Neuronal stem cell (in vitro differentiated cells): Measurements from ENCODE around the gene MTFR2.

Source experiments
- DNase-seq: peaks from one replicate; pipeline ENCODE4 v3.0.0-alpha.2; 2013; ENCODE audit warnings: low spot score
- H2AFZ ChIP-seq: one replicate; pipeline ENCODE4 v1.6.1; 2013; ENCODE audit warnings: mild to moderate bottlenecking, low read length, inconsistent platforms
- H2AK5ac ChIP-seq: 2 replicates; pipeline ENCODE4 v1.6.1; 2013; ENCODE audit warnings: low read depth, mild to moderate bottlenecking, inconsistent platforms, low read length, moderate library complexity, mixed read lengths
- H2BK120ac ChIP-seq: 2 replicates; pipeline ENCODE4 v1.6.1; 2013; ENCODE audit warnings: low read depth, mild to moderate bottlenecking, inconsistent platforms, low read length, moderate library complexity, mixed read lengths
- H2BK12ac ChIP-seq: one replicate; pipeline ENCODE4 v1.6.1; 2013; ENCODE audit warnings: low read length, inconsistent platforms
- H2BK15ac ChIP-seq: 2 replicates; pipeline ENCODE4 v1.6.1; 2013; ENCODE audit warnings: mild to moderate bottlenecking, low read length, inconsistent platforms, mixed read lengths
- H2BK5ac ChIP-seq: one replicate; pipeline ENCODE4 v1.6.1; 2013; ENCODE audit warnings: inconsistent platforms, mild to moderate bottlenecking, low read length, moderate library complexity
- H3K14ac ChIP-seq: one replicate; pipeline ENCODE4 v1.6.1; 2013; ENCODE audit warnings: low read length, inconsistent platforms
- H3K18ac ChIP-seq: 2 replicates; pipeline ENCODE4 v1.6.1; 2013; ENCODE audit warnings: low read length, inconsistent platforms
- H3K23ac ChIP-seq: 2 replicates; pipeline ENCODE4 v1.6.1; 2013; ENCODE audit warnings: low read depth, mild to moderate bottlenecking, mixed read lengths, low read length, inconsistent platforms; ENCODE audit not compliant: poor library complexity
- H3K27ac ChIP-seq: replicated peaks from 3 replicates; pipeline ENCODE4 v1.5.1; 2013; ENCODE audit warnings: low read length, inconsistent platforms
- H3K27me3 ChIP-seq, 3 experiments: 2 replicates each; pipeline ENCODE4 v1.6.1; 2013; ENCODE audit warnings: low read length in 3 of 3, mild to moderate bottlenecking in 2 of 3, inconsistent platforms in 1 of 3, low read depth in 1 of 3, mixed read lengths in 1 of 3, moderate library complexity in 1 of 3; ENCODE audit not compliant: control insufficient read depth in 3 of 3, insufficient read depth in 3 of 3
- H3K36me3 ChIP-seq, 2 donors: replicated peaks in 1 of 2; 2 replicates each; pipeline ENCODE4 v1.6.1; 2013; ENCODE audit warnings: low read length in 2 of 2; ENCODE audit not compliant: control insufficient read depth in 2 of 2, insufficient read depth in 2 of 2
- H3K4ac ChIP-seq: 2 replicates; pipeline ENCODE4 v1.6.1; 2013; ENCODE audit warnings: inconsistent platforms, mild to moderate bottlenecking, low read length, moderate library complexity
- H3K4me1 ChIP-seq, 2 donors: 1 replicate in 1 of 2; 2 replicates in 1 of 2; pipeline ENCODE4 v1.6.1; 2013; ENCODE audit warnings: low read length in 2 of 2, low read depth in 1 of 2; ENCODE audit not compliant: control insufficient read depth in 2 of 2, insufficient read depth in 1 of 2
- H3K4me2 ChIP-seq: one replicate; pipeline ENCODE4 v1.6.1; 2013; ENCODE audit warnings: mild to moderate bottlenecking, low read length, inconsistent platforms; ENCODE audit not compliant: insufficient read depth, poor library complexity, severe bottlenecking
- H3K4me3 ChIP-seq, 2 donors: 2 replicates each; pipeline ENCODE4 v1.5.1; 2013; ENCODE audit warnings: low read length in 2 of 2, mild to moderate bottlenecking in 2 of 2, inconsistent platforms in 1 of 2, moderate library complexity in 1 of 2
- H3K79me1 ChIP-seq: one replicate; pipeline ENCODE4 v1.6.1; 2013; ENCODE audit warnings: low read depth, mild to moderate bottlenecking, inconsistent platforms, low read length, moderate library complexity
- H3K9ac ChIP-seq: one replicate; pipeline ENCODE4 v1.6.1; 2013; ENCODE audit warnings: mild to moderate bottlenecking, low read depth, low read length, inconsistent platforms; ENCODE audit not compliant: poor library complexity
- H3K9me3 ChIP-seq, 2 donors: replicated peaks in 1 of 2; 2 replicates each; pipeline versions ENCODE3 to v1.6.1; 2013; ENCODE audit warnings: low read length in 2 of 2, mild to moderate bottlenecking in 2 of 2, inconsistent platforms in 1 of 2, low read depth in 1 of 2, mixed read lengths in 1 of 2, moderate library complexity in 1 of 2; ENCODE audit not compliant: control insufficient read depth in 2 of 2, insufficient read depth in 1 of 2
- H4K8ac ChIP-seq: one replicate; pipeline ENCODE4 v1.6.1; 2013; ENCODE audit warnings: low read depth, mild to moderate bottlenecking, inconsistent platforms, low read length, moderate library complexity
- H4K91ac ChIP-seq: one replicate; pipeline ENCODE4 v1.6.1; 2013; ENCODE audit warnings: low read length, low read depth, mild to moderate bottlenecking, inconsistent platforms; ENCODE audit not compliant: poor library complexity
- WGBS, 2 donors: extraction: QIAGEN DNeasy Blood & Tissue Kit; methylation state at CpG; one replicate each; pipeline ENCODE4 v1.1.7; 2013; ENCODE audit warnings: missing lambda C conversion rate in 2 of 2, mixed read lengths in 1 of 2; ENCODE audit not compliant: insufficient read length in 2 of 2, insufficient replicate concordance in 1 of 2; ENCODE audit errors: extremely low coverage in 2 of 2; 5-methylcytosine and 5-hydroxymethylcytosine counted together

Gene MTFR2

GRCh38 chr6:136201732-136202131, 48.4 kb downstream of the MTFR2 start:
- H2BK12ac ChIP-seq, result no peak overlapping the region
- peaks cover 0 to 2% of the 10 kb centered on the region in 2 donors for H3K9me3 ChIP-seq
- no peak overlapping the region for H2BK15ac ChIP-seq
- no peak overlapping the region for H3K14ac ChIP-seq
- no peaks in the 10 kb centered on the region for H3K36me3 ChIP-seq
- H2BK120ac ChIP-seq, result no peak overlapping the region
- H3K4me2 ChIP-seq, result no peak overlapping the region
- no peak overlapping the region for H3K9ac ChIP-seq
- H3K23ac ChIP-seq, result no peak overlapping the region
- H3K18ac ChIP-seq, result no peak overlapping the region
- H3K4ac ChIP-seq, result no peak overlapping the region
- H3K27ac ChIP-seq, result no peak overlapping the region
- H4K91ac ChIP-seq, result no peak overlapping the region
- H3K4me3 ChIP-seq, result no peak overlapping the region
- no peaks in the 10 kb centered on the region for H3K27me3 ChIP-seq
- no CpG with 5 or more reads among the region's 5 CpGs for WGBS, 2 donors
- H2AK5ac ChIP-seq, result no peak overlapping the region
- no peaks in the 10 kb centered on the region for H3K79me1 ChIP-seq
- no peak overlapping the region for H2BK5ac ChIP-seq
- no peak overlapping the region for H4K8ac ChIP-seq
- no peaks in the 10 kb centered on the region for H3K4me1 ChIP-seq
- DNase-seq, result no peak
- H2AFZ ChIP-seq, result no peak overlapping the region

GRCh38 chr6:136192902-136193301, 57.2 kb downstream of the MTFR2 start:
- Histone ChIP-seq H3K4me1 (peaks cover 3 to 4% of the 10 kb centered on the region in 2 donors), H4K91ac (no peak overlapping the region), H2BK15ac (no peak overlapping the region), H3K18ac (no peak overlapping the region), H2BK5ac (no peak overlapping the region), H3K27ac (no peak overlapping the region), H3K4me2 (no peak overlapping the region), H3K4ac (no peak overlapping the region), H3K9ac (no peak overlapping the region), H2BK12ac (no peak overlapping the region), H3K9me3 (no peaks in the 10 kb centered on the region), H2AFZ (no peak overlapping the region), H3K23ac (no peak overlapping the region), H4K8ac (no peak overlapping the region), H3K27me3 (no peaks in the 10 kb centered on the region), H2AK5ac (no peak overlapping the region), H2BK120ac (no peak overlapping the region), H3K36me3 (no peaks in the 10 kb centered on the region), H3K14ac (no peak overlapping the region), H3K79me1 (no peaks in the 10 kb centered on the region), H3K4me3 (no peak overlapping the region)
- no CpG with 5 or more reads among the region's 6 CpGs for WGBS, 2 donors
- DNase-seq, result no peak

DNA sequence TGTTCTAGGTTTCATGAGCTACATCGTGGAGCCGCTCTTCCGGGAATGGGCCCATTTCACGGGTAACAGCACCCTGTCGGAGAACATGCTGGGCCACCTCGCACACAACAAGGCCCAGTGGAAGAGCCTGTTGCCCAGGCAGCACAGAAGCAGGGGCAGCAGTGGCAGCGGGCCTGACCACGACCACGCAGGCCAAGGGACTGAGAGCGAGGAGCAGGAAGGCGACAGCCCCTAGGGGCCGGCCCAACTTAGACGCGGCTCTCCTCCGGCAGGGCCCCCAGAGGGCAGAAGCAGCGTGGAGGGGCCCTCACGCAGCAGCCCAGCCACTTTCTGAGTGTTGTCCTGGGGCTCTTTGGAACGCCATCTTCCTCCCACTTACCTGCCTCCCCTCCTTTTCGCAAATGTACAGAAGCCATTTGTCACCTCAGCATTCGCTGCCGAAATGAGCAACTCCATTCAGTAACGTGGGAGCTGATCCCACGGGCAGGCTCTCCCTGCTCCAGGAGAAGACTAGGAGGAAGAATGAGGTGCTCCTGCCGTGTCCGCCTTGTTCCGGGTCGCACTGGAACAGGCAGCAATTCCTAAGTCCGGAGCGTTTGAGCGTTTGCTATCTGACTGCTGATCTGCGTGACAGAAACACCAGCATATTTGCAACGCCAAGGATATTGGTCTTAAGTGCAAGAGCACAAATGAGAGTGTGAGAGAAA, 58.4 kb downstream of the MTFR2 start:
- no peak overlapping the region for H4K8ac ChIP-seq
- H2BK15ac ChIP-seq, result peak overlapping the region; percentile 69
- no peak overlapping the region for H2AFZ ChIP-seq
- H3K9me3 ChIP-seq, result no peaks in the 10 kb centered on the region
- H2AK5ac ChIP-seq, result no peak overlapping the region
- no peak overlapping the region for H4K91ac ChIP-seq
- H3K4me1 ChIP-seq, result peaks cover 3 to 4% of the 10 kb centered on the region in 2 donors
- no peaks in the 10 kb centered on the region for H3K79me1 ChIP-seq
- H3K18ac ChIP-seq, result peak overlapping the region; percentile 84
- no CpG with 5 or more reads among the region's 32 CpGs for WGBS, 2 donors
- no peak overlapping the region for H3K14ac ChIP-seq
- no peak overlapping the region for H3K27ac ChIP-seq
- H2BK5ac ChIP-seq, result peak overlapping the region; percentile 79
- DNase-seq, result no peak
- H3K4ac ChIP-seq, result peak overlapping the region; percentile 71
- no peaks in the 10 kb centered on the region for H3K27me3 ChIP-seq
- no peak overlapping the region for H3K9ac ChIP-seq
- H3K23ac ChIP-seq, result peak overlapping the region; percentile 61
- H3K4me2 ChIP-seq, result no peak overlapping the region
- no peak overlapping the region for H2BK120ac ChIP-seq
- no peak overlapping the region for H3K4me3 ChIP-seq
- H3K36me3 ChIP-seq, result no peaks in the 10 kb centered on the region
- H2BK12ac ChIP-seq, result no peak overlapping the region

DNA sequence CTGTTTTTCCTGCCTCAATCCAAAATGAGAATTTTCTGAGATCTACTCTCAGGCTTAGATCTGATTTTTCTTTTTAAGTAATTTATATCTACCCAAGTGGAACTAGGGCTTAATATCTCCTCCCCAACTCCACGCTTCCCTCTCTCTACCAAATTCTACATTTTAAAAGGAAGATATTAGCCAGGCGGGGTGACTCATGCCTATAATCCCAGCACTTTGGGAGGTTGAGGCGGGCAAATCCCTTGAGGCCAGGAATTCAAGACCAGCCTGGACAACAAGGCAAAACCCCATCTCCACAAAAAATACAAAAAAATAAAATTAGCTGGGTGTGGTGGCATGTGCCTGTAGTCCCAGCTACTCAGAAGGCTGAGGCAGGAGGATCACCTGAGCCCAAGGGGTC, 61.0 kb downstream of the MTFR2 start:
- no CpG with 5 or more reads among the region's 3 CpGs for WGBS, 2 donors
- H3K4me1 ChIP-seq, result peaks cover 3 to 4% of the 10 kb centered on the region in 2 donors
- H2AK5ac ChIP-seq, result no peak overlapping the region
- no peak overlapping the region for H2BK12ac ChIP-seq
- DNase-seq, result no peak
- no peak overlapping the region for H3K4ac ChIP-seq
- H3K27ac ChIP-seq, result no peak overlapping the region
- no peak overlapping the region for H2BK120ac ChIP-seq
- no peak overlapping the region for H2BK15ac ChIP-seq
- no peak overlapping the region for H3K4me2 ChIP-seq
- H3K4me3 ChIP-seq, result no peak overlapping the region
- no peak overlapping the region for H3K23ac ChIP-seq
- H3K27me3 ChIP-seq, result no peaks in the 10 kb centered on the region
- H4K91ac ChIP-seq, result no peak overlapping the region
- no peak overlapping the region for H2AFZ ChIP-seq
- no peaks in the 10 kb centered on the region for H3K36me3 ChIP-seq
- H3K9me3 ChIP-seq, result no peaks in the 10 kb centered on the region
- no peaks in the 10 kb centered on the region for H3K79me1 ChIP-seq
- H3K18ac ChIP-seq, result no peak overlapping the region
- no peak overlapping the region for H3K9ac ChIP-seq
- H4K8ac ChIP-seq, result no peak overlapping the region
- no peak overlapping the region for H2BK5ac ChIP-seq
- no peak overlapping the region for H3K14ac ChIP-seq
